ENCODE results near the gene ALG9.
"Not testable (repeated sequence)": the region's sequence is repeated elsewhere in the genome, so short reads cannot be mapped to it uniquely, and the experiment has no call there.

The ALG9 gene

GRCh38 chr11:111795334-111795985, 75.9 kb downstream of the ALG9 start:
- DNase-seq (ENCODE audit: low read depth in 2 of 2): no peak

- no peak for DNase-seq (ENCODE audit: low read depth in 2 of 2)
These were observed 77.5 kb downstream of the ALG9 start for GRCh38 chr11:111793863-111794262.

GRCh38 chr11:111792955-111793500, 78.4 kb downstream of the ALG9 start:
- no peak for DNase-seq (ENCODE audit: low read depth in 2 of 2)

- no peak for DNase-seq (ENCODE audit: low read depth in 2 of 2)
These were observed 79.1 kb downstream of the ALG9 start for GRCh38 chr11:111792314-111792713.

- no peak for DNase-seq (ENCODE audit: low read depth in 2 of 2)
These were observed 82.9 kb downstream of the ALG9 start for GRCh38 chr11:111788464-111788863.

- no peak for DNase-seq (ENCODE audit: low read depth in 2 of 2)
These were observed 83.3 kb downstream of the ALG9 start for GRCh38 chr11:111788051-111788450.

- no peak for DNase-seq (ENCODE audit: low read depth in 2 of 2)
These were observed 85.4 kb downstream of the ALG9 start for GRCh38 chr11:111785886-111786412.

GRCh38 chr11:111785076-111785475, 86.3 kb downstream of the ALG9 start:
- no peak for DNase-seq (ENCODE audit: low read depth in 2 of 2)

- not testable (repeated sequence) for DNase-seq (ENCODE audit: low read depth in 2 of 2)
These were observed 87.1 kb downstream of the ALG9 start for GRCh38 chr11:111784311-111784710.

- DNase-seq (ENCODE audit: low read depth in 2 of 2): no peak
These were observed 89.2 kb downstream of the ALG9 start for GRCh38 chr11:111782109-111782741.

- no peak for DNase-seq (ENCODE audit: low read depth in 2 of 2)
These were observed 92.3 kb downstream of the ALG9 start for GRCh38 chr11:111779118-111779517.

- DNase-seq (ENCODE audit: low read depth in 2 of 2): no peak
These were observed 93.3 kb downstream of the ALG9 start for GRCh38 chr11:111778047-111778558.

GRCh38 chr11:111777094-111778046, 94.0 kb downstream of the ALG9 start:
- DNase-seq (ENCODE audit: low read depth in 2 of 2): no peak

GRCh38 chr11:111776398-111777093, 94.8 kb downstream of the ALG9 start:
- DNase-seq (ENCODE audit: low read depth in 2 of 2): no peak

- no peak for DNase-seq (ENCODE audit: low read depth in 2 of 2)
These were observed 96.2 kb downstream of the ALG9 start for GRCh38 chr11:111774955-111775710.

GRCh38 chr11:111772535-111772934, 98.8 kb downstream of the ALG9 start:
- DNase-seq (ENCODE audit: low read depth in 2 of 2): no peak

GRCh38 chr11:111771205-111771604, 100.2 kb downstream of the ALG9 start:
- not testable (repeated sequence) for DNase-seq (ENCODE audit: low read depth in 2 of 2)

GRCh38 chr11:111770581-111771134, 100.7 kb downstream of the ALG9 start:
- no peak for DNase-seq (ENCODE audit: low read depth in 2 of 2)

GRCh38 chr11:111766834-111767142, 104.6 kb downstream of the ALG9 start:
- DNase-seq (ENCODE audit: low read depth in 2 of 2): no peak

Data from activated CD8-positive, alpha-beta memory T cell treated with anti-CD3 and anti-CD28 coated beads for 4 hours (primary cell).